Kidney epithelial cell (primary cell): ENCODE measurements around the gene SCN9A. TPM values are rescaled to one million over a fixed set of nuclear protein-coding genes. Genes with fewer than 3 reads are reported as not detected.
"Not testable (repeated sequence)": the region's sequence is repeated elsewhere in the genome, so short reads cannot be mapped to it uniquely, and the experiment has no call there.

ENCODE experiments used
- DNase-seq: peaks from one replicate; pipeline ENCODE4 v3.0.0-alpha.2; 2010; ENCODE audit warnings: low read depth
- H3K27me3 ChIP-seq: 2 replicates; pipeline ENCODE4 v1.6.0; 2011; ENCODE audit warnings: low read length; ENCODE audit not compliant: control insufficient read depth, insufficient read depth
- H3K36me3 ChIP-seq: 2 replicates; pipeline ENCODE4 v1.5.1; 2011; ENCODE audit warnings: low read length; ENCODE audit not compliant: control insufficient read depth, insufficient read depth
- H3K4me3 ChIP-seq: 2 replicates; pipeline ENCODE4 v1.5.1; 2011; ENCODE audit warnings: low read depth, mild to moderate bottlenecking, control low read depth, low read length
- total RNA-seq: library from RNA; depleted of rRNA; stranded (reverse); fragments of >200 nt; gene quantifications from 2 replicates; pipeline ENCODE4 v1.2.3, GENCODE V29; 2015
- TF ChIP-seq, protein P1 (sequence below): IDR thresholded peaks from 2 replicates; pipeline ENCODE4 v1.5.1; 2011; ENCODE audit warnings: mild to moderate bottlenecking, moderate library complexity, low read length, control low read depth, inconsistent platforms; ENCODE audit not compliant: insufficient read depth, poor library complexity, severe bottlenecking

Gene SCN9A
- total RNA-seq, 1 donor from 2014 or later = 8.1 TPM

GRCh38 chr2:166331468-166331867 is 44.3 kb downstream of the SCN9A start:
- Histone ChIP-seq H3K27me3 (no peaks in the 10 kb centered on the region), H3K4me3 (no peak overlapping the region), H3K36me3 (no peaks in the 10 kb centered on the region)
- DNase-seq = no peak
- TF ChIP-seq, protein P1, sequence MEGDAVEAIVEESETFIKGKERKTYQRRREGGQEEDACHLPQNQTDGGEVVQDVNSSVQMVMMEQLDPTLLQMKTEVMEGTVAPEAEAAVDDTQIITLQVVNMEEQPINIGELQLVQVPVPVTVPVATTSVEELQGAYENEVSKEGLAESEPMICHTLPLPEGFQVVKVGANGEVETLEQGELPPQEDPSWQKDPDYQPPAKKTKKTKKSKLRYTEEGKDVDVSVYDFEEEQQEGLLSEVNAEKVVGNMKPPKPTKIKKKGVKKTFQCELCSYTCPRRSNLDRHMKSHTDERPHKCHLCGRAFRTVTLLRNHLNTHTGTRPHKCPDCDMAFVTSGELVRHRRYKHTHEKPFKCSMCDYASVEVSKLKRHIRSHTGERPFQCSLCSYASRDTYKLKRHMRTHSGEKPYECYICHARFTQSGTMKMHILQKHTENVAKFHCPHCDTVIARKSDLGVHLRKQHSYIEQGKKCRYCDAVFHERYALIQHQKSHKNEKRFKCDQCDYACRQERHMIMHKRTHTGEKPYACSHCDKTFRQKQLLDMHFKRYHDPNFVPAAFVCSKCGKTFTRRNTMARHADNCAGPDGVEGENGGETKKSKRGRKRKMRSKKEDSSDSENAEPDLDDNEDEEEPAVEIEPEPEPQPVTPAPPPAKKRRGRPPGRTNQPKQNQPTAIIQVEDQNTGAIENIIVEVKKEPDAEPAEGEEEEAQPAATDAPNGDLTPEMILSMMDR = no peak

DNA sequence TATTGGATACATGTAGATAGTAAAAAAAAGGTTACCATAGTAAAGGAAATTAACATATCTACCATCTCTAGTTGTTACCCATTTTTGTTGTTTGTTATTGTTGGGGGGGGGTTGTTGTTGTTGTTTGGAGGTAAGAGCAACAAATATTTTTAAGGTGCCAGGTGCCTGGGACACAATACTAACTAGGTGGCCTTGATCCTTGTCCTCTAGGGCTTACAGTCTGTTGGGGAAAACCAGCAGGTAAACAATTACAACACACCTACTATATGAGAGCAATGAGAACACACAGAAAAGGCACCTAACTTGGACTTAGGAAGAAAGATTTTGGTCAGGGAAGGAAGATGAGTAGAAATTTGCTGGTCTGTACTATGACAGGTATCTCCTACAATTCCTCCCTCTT is 46.3 kb downstream of the SCN9A start:
- DNase-seq = no peak
- H3K27me3 ChIP-seq = no peaks in the 10 kb centered on the region
- no peaks in the 10 kb centered on the region for H3K36me3 ChIP-seq
- no peak overlapping the region for H3K4me3 ChIP-seq
- TF ChIP-seq, protein P1 = no peak

- no peak for DNase-seq
- H3K4me3 ChIP-seq = no peak overlapping the region
- TF ChIP-seq, protein P1 = no peak
- no peaks in the 10 kb centered on the region for H3K27me3 ChIP-seq
- H3K36me3 ChIP-seq = no peaks in the 10 kb centered on the region
These were observed 47.6 kb downstream of the SCN9A start for GRCh38 chr2:166328147-166328546.

DNA sequence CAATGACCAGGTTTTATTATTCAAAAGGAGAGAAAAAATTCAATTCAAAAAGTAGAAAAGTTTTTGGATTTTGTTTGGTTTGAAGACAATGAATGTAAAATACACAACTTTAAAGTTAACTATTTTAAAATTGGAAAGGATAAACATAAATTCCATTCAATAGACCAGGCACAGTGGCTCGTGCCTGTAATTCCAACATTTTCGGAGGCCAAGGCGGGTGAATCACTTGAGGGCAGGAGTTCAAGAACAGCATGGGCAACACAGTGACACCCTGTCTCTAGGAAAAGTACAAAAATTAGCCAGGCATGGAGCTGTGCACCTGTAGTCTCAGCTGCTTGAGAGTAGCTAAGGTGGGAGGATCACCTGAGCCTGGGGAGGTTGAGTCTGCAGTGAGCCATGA is 54.7 kb downstream of the SCN9A start:
- H3K36me3 ChIP-seq = no peaks in the 10 kb centered on the region
- H3K27me3 ChIP-seq = no peaks in the 10 kb centered on the region
- DNase-seq = no peak
- TF ChIP-seq, protein P1 = no peak
- H3K4me3 ChIP-seq = no peak overlapping the region

DNA sequence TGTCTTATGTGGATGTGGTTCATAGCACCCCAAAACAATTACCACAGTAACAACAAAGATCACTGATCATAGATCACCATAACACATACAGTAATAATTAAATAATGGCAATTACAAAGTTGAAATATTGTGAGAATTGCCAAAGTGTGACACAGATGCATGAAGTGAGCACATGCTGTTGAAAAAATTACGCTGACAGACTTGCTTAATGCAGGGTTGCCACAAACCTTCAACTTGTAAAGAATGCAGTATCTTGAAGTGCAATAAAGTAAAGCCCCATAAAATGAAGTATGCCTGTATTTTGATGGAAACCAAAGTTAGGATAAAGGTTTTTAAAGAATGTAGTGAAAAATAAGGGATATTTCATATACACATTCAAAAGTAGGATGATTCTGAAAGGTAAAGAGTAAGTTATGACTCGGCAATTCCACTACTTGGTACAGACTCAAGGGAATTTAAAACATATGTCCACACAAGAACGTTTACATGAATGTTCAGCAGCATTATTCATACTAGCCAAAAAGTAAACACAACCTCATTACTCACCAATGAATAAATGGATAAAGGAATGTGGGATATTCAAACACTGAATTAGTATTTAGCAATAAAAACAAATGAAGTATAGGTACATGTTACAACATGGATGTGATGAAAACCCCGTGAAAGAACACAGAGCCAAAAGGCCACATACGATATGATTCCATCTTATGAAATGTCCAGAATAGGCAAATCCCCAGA is 61.6 kb downstream of the SCN9A start:
- Histone ChIP-seq H3K27me3 (no peaks in the 10 kb centered on the region), H3K36me3 (no peaks in the 10 kb centered on the region), H3K4me3 (no peak overlapping the region)
- peak; percentile 9 for DNase-seq
- TF ChIP-seq, protein P1 = no peak

DNA sequence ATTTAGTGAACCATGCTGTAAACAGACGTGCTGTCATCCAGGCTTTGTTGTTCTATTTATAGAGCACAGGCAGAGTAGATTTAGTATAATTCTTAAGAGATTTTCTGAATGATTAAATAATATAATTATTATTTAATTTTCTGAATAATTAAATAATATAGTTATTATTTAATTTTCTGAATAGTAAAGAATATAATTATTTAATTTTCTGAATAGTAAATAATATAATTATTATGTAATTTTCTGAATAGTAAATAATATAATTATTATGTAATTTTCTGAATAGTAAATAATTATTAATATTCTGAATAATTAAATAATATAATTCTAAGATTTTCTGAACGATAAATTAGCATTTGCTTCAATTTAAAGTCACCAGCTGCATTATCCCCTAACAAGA is 62.9 kb downstream of the SCN9A start:
- H3K27me3 ChIP-seq, H3K36me3 ChIP-seq, DNase-seq, H3K4me3 ChIP-seq: not testable (repeated sequence)
